Stimulated activated CD4-positive, alpha-beta T cell treated with anti-CD3 and anti-CD28 coated beads, TNF-alpha, amount 100 ng/mL, for 24 hours (primary cell): ENCODE data around the gene MRC2.
"Not testable (repeated sequence)": the region's sequence is repeated elsewhere in the genome, so short reads cannot be mapped to it uniquely, and the experiment has no call there.

Experiments
- DNase-seq, 3 experiments: peaks; one replicate each; pipeline ENCODE4 v3.0.0-alpha.2; 2020; ENCODE audit warnings: low read depth in 3 of 3

Gene MRC2

GRCh38 chr17:62612289-62612688, 15.2 kb upstream of the MRC2 start:
- DNase-seq, result not testable (repeated sequence)

- DNase-seq, result not testable (repeated sequence)
These were observed 14.4 kb upstream of the MRC2 start for GRCh38 chr17:62613095-62613494.

GRCh38 chr17:62614142-62614541, 13.3 kb upstream of the MRC2 start:
- DNase-seq, result no peak

- no peak for DNase-seq
These were observed 12.0 kb upstream of the MRC2 start for GRCh38 chr17:62615503-62615902.

- DNase-seq, result no peak
These were observed 10.2 kb upstream of the MRC2 start for GRCh38 chr17:62616993-62617893.

- no peak for DNase-seq
These were observed 9.5 kb upstream of the MRC2 start for GRCh38 chr17:62617894-62618472.

GRCh38 chr17:62618647-62619416, 8.6 kb upstream of the MRC2 start:
- DNase-seq, result no peak

GRCh38 chr17:62619417-62620155, 7.9 kb upstream of the MRC2 start:
- DNase-seq, result no peak

GRCh38 chr17:62621223-62621622, 6.2 kb upstream of the MRC2 start:
- DNase-seq, result no peak

GRCh38 chr17:62625184-62625869, 2.1 kb upstream of the MRC2 start:
- DNase-seq, result no peak

- no peak for DNase-seq
These were observed 1.6 kb upstream of the MRC2 start for GRCh38 chr17:62625870-62626200.

GRCh38 chr17:62626719-62627218, 701 bp upstream of the MRC2 start:
- peak in 1 of 3 experiments; percentile 11 for DNase-seq

- peak in 1 of 3 experiments; percentile 56 for DNase-seq
These were observed 599 bp downstream of the MRC2 start for GRCh38 chr17:62627904-62628633.

- no peak for DNase-seq
These were observed 1.5 kb downstream of the MRC2 start for GRCh38 chr17:62628831-62629555.

- DNase-seq, result no peak
These were observed 2.3 kb downstream of the MRC2 start for GRCh38 chr17:62629556-62630364.

GRCh38 chr17:62630365-62631085, 3.1 kb downstream of the MRC2 start:
- DNase-seq, result no peak

GRCh38 chr17:62631086-62631935, 3.8 kb downstream of the MRC2 start:
- no peak for DNase-seq
